Neuron (in vitro differentiated cells): Measurements from ENCODE around the gene KY.
A peak's percentile ranks its signal among the peaks of the same experiment; 100 is the strongest.

Source experiments
- H2AFZ ChIP-seq: one replicate; pipeline ENCODE4 v1.6.1; 2013; ENCODE audit warnings: low read depth, mild to moderate bottlenecking, inconsistent platforms, low read length, moderate library complexity
- H3K27me3 ChIP-seq: one replicate; pipeline ENCODE4 v1.6.1; 2013; ENCODE audit warnings: low read length; ENCODE audit not compliant: insufficient read depth
- H3K36me3 ChIP-seq: one replicate; pipeline ENCODE4 v1.6.1; 2013; ENCODE audit warnings: low read length; ENCODE audit not compliant: insufficient read depth
- H3K4me1 ChIP-seq: one replicate; pipeline ENCODE4 v1.6.1; 2013; ENCODE audit warnings: low read length; ENCODE audit not compliant: insufficient read depth
- H3K4me3 ChIP-seq: 2 replicates; pipeline ENCODE4 v1.5.1; 2013; ENCODE audit warnings: mild to moderate bottlenecking, low read length, moderate library complexity
- H3K9me3 ChIP-seq: one replicate; pipeline ENCODE4 v1.6.1; 2013; ENCODE audit warnings: low read length

KY gene

GRCh38 chr3:134666052-134666451 is 15.2 kb upstream of the KY start:
- no peaks in the 10 kb centered on the region for H3K9me3 ChIP-seq
- H3K4me1 ChIP-seq = peaks cover 5% of the 10 kb centered on the region
- no peaks in the 10 kb centered on the region for H3K27me3 ChIP-seq
- H2AFZ ChIP-seq = no peak overlapping the region
- no peaks in the 10 kb centered on the region for H3K36me3 ChIP-seq
- H3K4me3 ChIP-seq = no peak overlapping the region

GRCh38 chr3:134665243-134665642 is 14.4 kb upstream of the KY start:
- H3K36me3 ChIP-seq = no peaks in the 10 kb centered on the region
- H3K4me3 ChIP-seq = no peak overlapping the region
- H2AFZ ChIP-seq = no peak overlapping the region
- no peaks in the 10 kb centered on the region for H3K27me3 ChIP-seq
- peaks cover 5% of the 10 kb centered on the region for H3K4me1 ChIP-seq
- H3K9me3 ChIP-seq = no peaks in the 10 kb centered on the region

DNA sequence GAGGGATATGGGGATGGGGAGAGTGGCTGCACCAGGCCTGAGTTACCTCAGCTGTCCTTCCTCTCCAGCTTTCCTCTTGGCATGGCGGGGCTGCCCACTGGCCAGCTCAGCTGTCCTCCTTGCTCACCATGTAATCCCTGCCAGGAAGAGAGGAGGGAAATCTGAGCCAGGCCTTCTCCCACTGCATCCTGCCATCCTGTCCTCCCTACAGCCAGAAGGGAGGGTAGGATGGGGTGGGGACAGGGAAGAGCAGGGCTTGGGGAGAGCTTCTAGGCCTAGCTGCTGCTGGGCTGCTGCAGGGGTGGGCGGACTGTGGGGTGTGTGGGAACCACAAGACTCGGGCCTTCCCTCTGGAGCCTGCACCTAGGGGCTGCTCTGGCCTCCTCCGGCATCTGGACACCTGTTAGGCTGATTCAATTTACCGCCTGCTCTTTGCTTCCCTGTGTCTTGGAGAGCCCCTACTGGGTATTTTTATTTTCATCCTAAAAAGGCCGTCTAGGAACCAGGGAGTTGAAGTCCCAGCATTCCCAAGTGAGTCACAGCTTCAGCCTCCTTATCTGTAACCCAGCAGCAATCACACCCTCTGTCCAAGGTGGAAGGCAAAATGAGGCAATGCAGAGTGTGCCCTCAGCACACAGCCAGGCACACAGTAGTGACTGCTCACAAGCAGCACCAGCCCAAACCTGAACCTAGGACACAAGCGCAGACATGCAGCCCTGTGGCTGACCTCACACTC is 13.1 kb upstream of the KY start:
- Histone ChIP-seq H3K9me3 (no peaks in the 10 kb centered on the region), H3K36me3 (no peaks in the 10 kb centered on the region), H3K27me3 (no peaks in the 10 kb centered on the region), H3K4me3 (no peak overlapping the region), H3K4me1 (peaks cover 5% of the 10 kb centered on the region), H2AFZ (no peak overlapping the region)

DNA sequence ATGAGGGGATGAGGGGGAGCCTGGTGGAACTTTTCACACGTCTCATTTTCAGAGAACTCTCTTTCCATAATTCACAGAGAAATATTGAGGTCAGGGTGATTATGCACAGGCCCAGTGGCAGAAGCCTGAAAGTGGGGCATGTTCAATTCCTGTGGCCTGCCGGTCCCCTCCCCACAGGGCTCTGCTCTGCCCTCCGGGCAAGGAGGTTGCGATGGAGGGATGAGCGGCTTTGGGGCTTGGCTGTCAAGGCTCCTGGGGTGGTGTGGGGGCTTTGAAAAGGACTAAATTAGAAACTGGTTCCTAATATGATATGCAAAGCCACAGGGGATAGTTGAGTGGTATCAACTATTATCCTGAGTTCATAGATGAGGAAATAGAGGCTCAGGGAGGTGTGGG is 9.2 kb upstream of the KY start:
- peaks cover 5% of the 10 kb centered on the region for H3K4me1 ChIP-seq
- no peaks in the 10 kb centered on the region for H3K27me3 ChIP-seq
- H2AFZ ChIP-seq = no peak overlapping the region
- no peaks in the 10 kb centered on the region for H3K9me3 ChIP-seq
- no peaks in the 10 kb centered on the region for H3K36me3 ChIP-seq
- H3K4me3 ChIP-seq = no peak overlapping the region

GRCh38 chr3:134659391-134660045 is 8.7 kb upstream of the KY start:
- Histone ChIP-seq H2AFZ (no peak overlapping the region), H3K36me3 (no peaks in the 10 kb centered on the region), H3K27me3 (no peaks in the 10 kb centered on the region), H3K4me3 (no peak overlapping the region), H3K4me1 (peaks cover 5% of the 10 kb centered on the region), H3K9me3 (no peaks in the 10 kb centered on the region)

- H3K4me3 ChIP-seq = no peak overlapping the region
Observed at GRCh38 chr3:134658555-134658954, 7.7 kb upstream of the KY start.

DNA sequence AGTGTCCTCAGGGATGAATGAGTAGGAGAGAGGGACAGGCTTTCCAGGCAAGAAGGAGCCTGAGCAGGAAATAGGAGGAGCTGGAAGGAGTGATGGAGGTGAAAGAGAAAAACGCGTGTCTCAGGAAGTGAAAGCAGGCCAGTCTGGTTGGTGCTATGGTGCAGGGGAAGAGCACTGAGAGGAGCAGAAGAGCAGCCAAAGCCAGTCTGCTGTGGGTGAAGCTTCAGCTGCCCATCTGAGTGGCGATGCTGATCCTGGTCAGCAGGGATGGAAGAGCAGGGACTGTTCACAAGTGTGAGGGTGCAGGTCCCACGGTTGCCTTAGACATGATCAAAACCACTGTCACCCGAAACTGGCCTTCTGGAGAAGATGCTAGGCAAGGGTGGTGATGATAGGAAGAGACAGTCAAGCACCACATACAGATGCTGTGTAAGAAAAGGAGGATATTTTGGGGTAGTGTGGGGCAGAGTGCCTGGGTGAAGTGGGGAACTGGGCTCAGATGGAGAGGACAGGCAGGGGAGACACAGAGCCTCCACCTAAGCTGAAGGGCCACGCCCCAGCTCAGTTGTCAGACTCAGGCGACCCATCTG is 5.5 kb upstream of the KY start:
- Histone ChIP-seq H3K9me3 (no peaks in the 10 kb centered on the region), H3K27me3 (peaks cover 21% of the 10 kb centered on the region), H3K4me1 (peaks cover 3% of the 10 kb centered on the region)

More at GRCh38 chr3:134658555-134658954, 7.7 kb upstream of the KY start:
- no peaks in the 10 kb centered on the region for H3K36me3 ChIP-seq
- no peaks in the 10 kb centered on the region for H3K9me3 ChIP-seq
- H3K4me1 ChIP-seq = peaks cover 4% of the 10 kb centered on the region
- H2AFZ ChIP-seq = no peak overlapping the region
- H3K27me3 ChIP-seq = peaks cover 7% of the 10 kb centered on the region

DNA sequence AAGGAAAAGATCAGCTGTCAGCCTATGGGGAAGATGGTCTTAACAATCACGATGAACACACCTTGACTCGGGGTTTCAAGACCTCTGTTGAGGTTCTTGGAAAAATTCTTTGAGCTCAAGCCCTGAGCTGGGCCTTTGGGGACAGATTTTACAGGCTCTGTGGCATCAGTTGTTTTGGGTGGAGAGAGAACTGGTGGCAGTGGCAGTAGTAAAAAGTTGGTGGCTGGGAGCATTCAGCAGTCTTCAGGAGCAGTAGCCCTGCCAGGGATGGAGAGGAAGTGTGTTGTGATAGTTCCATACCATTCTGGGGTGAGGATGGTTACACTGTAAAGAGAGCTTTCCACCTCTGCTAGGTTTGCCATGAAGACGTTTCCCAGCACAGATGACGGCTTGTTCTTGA is 4.9 kb upstream of the KY start:
- Histone ChIP-seq H3K36me3 (no peaks in the 10 kb centered on the region), H3K27me3 (peaks cover 25% of the 10 kb centered on the region), H3K4me3 (no peak overlapping the region), H3K4me1 (peaks cover 9% of the 10 kb centered on the region), H3K9me3 (no peaks in the 10 kb centered on the region), H2AFZ (no peak overlapping the region)

More for the DNA sequence above, 5.5 kb upstream of the KY start:
- Histone ChIP-seq H2AFZ (no peak overlapping the region), H3K36me3 (no peaks in the 10 kb centered on the region), H3K4me3 (no peak overlapping the region)

DNA sequence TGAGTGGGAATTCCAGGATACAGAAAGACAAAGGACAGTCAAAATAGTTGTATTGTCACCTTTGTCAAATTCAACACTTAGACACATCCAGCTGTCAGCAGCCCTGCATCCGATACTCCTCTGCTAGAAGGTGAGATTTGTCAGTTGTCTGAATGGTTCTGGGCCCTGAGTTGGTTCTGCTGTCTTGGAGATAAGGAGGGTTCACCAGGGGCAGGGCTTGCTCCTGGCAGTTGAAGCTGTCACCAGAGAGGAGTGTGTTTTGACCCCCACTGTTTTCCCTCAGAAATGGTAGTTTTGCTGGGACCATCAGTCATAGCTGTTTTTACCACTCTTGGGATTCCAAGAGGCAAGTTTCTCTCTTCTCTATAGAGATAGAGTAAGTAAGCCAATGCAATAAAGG is 3.2 kb upstream of the KY start:
- no peaks in the 10 kb centered on the region for H3K9me3 ChIP-seq
- peaks cover 13% of the 10 kb centered on the region for H3K4me1 ChIP-seq
- H3K27me3 ChIP-seq = peaks cover 42% of the 10 kb centered on the region
- H2AFZ ChIP-seq = no peak overlapping the region
- H3K36me3 ChIP-seq = no peaks in the 10 kb centered on the region
- no peak overlapping the region for H3K4me3 ChIP-seq

GRCh38 chr3:134652886-134653630 is 2.2 kb upstream of the KY start:
- Histone ChIP-seq H3K4me1 (peaks cover 13% of the 10 kb centered on the region), H3K27me3 (peaks cover 44% of the 10 kb centered on the region), H3K36me3 (no peaks in the 10 kb centered on the region), H2AFZ (no peak overlapping the region), H3K4me3 (no peak overlapping the region), H3K9me3 (no peaks in the 10 kb centered on the region)

- Histone ChIP-seq H3K27me3 (peaks cover 47% of the 10 kb centered on the region), H3K9me3 (peaks cover 4% of the 10 kb centered on the region), H3K4me1 (peaks cover 13% of the 10 kb centered on the region), H2AFZ (no peak overlapping the region), H3K4me3 (no peak overlapping the region), H3K36me3 (no peaks in the 10 kb centered on the region)
Observed at GRCh38 chr3:134652409-134652831, 1.6 kb upstream of the KY start.

GRCh38 chr3:134651347-134652041 is 672 bp upstream of the KY start:
- peaks cover 47% of the 10 kb centered on the region for H3K27me3 ChIP-seq

More at GRCh38 chr3:134651347-134652041, 672 bp upstream of the KY start:
- Histone ChIP-seq H2AFZ (peak overlapping the region; percentile 89), H3K4me1 (peaks cover 13% of the 10 kb centered on the region), H3K36me3 (no peaks in the 10 kb centered on the region), H3K4me3 (peak overlapping the region; percentile 44), H3K9me3 (peaks cover 4% of the 10 kb centered on the region)
